Measurements from ENCODE around the gene CLIC2. TPM values are rescaled to one million over a fixed set of nuclear protein-coding genes. Genes with fewer than 3 reads are reported as not detected.

The CLIC2 gene
- total RNA-seq (ENCODE audit: low replicate concordance), result 0.68 and 5.5 TPM in 2 replicates

GRCh38 chrX:155334486-155335336 is at the start of gene CLIC2:
Gene CLIC2, minus strand, starts transcription at chrX:155334614. Its CDS starts 187 bp downstream, at chrX:155334427.

DNA sequence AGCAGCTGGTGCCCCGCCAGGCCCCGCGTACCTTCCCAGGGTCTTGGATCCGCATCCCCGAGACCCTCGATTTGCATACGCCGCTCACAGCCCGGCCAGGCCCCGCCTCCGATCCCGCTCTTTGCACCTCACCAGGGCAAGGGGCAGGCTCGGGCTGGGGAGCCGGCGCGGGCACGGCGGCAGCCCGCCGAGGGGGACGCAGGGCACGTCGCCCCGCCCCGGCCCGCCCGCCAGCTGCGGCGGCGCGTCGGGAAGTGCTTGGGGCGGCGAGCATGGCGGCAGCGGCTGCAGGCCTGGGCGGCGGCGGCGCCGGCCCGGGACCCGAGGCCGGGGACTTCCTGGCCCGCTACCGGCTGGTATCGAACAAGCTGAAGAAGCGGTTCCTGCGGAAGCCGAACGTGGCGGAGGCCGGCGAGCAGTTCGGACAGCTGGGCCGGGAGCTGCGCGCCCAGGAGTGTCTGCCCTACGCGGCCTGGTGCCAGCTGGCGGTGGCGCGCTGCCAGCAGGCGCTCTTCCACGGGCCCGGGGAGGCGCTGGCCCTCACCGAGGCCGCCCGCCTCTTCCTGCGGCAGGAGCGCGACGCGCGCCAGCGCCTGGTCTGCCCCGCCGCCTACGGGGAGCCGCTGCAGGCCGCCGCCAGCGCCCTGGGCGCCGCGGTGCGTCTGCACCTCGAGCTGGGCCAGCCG is 47.6 kb upstream of the CLIC2 start, which contains the start of gene F8A2:
Gene F8A2 (plus strand): TSS at position 253 of the 686 bp plus-strand sequence. CDS start 20 bp downstream, at position 273.

GRCh38 chrX:155263854-155264628 is 70.4 kb downstream of the CLIC2 start, which contains the start of gene RAB39B:
Gene RAB39B, minus strand, starts transcription at chrX:155264491. Its CDS starts 203 bp downstream, at chrX:155264288.

Other genes starting within 250 kb of the CLIC2 start
- gene VBP1, start 118.2 kb downstream of the CLIC2 start, total RNA-seq (ENCODE audit: low replicate concordance), result 17.1 and 52.7 TPM in 2 replicates
- gene RAB39B, start 70.1 kb downstream of the CLIC2 start, total RNA-seq (ENCODE audit: low replicate concordance), result 0.47 and 0.53 TPM in 2 replicates
- not detected in 2 replicates for gene F8A2, start 47.5 kb upstream of the CLIC2 start, total RNA-seq (ENCODE audit: low replicate concordance)
- gene F8A3, start 124.0 kb upstream of the CLIC2 start, total RNA-seq (ENCODE audit: low replicate concordance), result 0.98 TPM in 1 of 2 replicates, not detected in the other

Measured in smooth muscle cell of the coronary artery (primary cell).